HG03095 (cell line): ENCODE data around the gene GSTA4.
A peak's percentile ranks its signal among the peaks of the same experiment; 100 is the strongest.
"Not testable (repeated sequence)": the region's sequence is repeated elsewhere in the genome, so short reads cannot be mapped to it uniquely, and the experiment has no call there.

ENCODE experiments used
- ATAC-seq: cut with Tn5 transposase; IDR thresholded peaks from one replicate; pipeline ENCODE4 v1.9.1; 2021; ENCODE audit warnings: moderate library complexity; ENCODE audit not compliant: unreplicated experiment

Gene GSTA4

GRCh38 chr6:53014744-53015143 is 19.7 kb upstream of the GSTA4 start:
- no peak for ATAC-seq

- no peak for ATAC-seq
These were observed 19.0 kb upstream of the GSTA4 start for GRCh38 chr6:53014063-53014462.

DNA sequence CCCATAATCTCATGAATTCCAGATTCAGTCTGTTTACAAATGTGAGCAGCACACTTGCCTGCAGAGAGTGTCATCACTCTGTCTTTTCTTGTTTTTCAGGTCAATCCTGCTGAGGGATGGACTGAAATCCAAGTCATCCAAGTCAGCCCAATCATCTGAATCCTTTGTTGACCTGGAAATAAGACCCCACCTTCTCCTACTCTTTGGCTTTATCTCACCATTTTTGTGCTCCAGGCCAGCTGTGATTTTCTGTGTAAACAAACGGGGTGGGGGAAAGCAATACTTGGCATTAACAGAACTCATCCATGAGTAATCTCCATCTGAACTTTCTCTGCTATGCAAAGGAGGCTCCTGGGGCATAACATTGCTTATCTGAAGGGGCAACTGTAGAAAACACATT is 16.9 kb upstream of the GSTA4 start:
- ATAC-seq = no peak

DNA sequence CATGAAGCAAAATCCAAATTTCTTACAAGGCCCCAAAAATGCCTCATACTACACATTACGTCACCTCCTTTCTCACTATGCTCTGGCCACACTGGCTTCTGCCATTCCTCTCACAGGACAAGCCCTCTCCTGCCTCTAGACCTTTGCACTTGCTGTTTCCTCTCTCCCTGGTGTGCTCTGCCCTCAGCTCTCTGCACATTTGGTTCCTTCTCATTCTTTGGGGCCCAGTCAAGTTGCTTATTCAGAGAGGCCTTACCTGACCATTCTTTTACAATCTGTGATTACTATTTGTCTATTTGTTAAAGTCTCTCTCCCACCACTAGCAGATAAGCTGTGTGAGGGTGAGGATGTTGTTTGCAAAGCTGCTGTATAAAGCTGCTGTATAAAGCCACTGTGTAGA is 15.4 kb upstream of the GSTA4 start:
- ATAC-seq = no peak

DNA sequence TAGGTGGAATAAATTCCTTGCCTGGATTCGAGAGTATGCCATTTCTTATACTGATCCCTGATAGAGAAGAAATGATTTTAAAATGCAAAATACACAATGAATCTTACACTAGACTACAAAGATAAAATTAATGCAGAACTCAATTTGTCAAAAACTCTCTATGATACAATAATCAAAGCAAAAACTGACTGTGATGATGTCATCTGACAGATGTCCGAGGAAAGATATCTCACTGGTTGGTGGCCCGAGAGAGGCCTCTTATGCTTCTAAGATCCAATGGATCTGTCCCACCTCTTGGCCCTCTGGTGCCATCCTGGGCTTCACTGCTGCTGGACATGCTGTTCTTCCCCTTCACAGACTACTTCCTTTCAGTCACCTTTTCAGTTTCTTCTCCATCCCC is 14.4 kb upstream of the GSTA4 start:
- no peak for ATAC-seq

- no peak for ATAC-seq
These were observed 14.0 kb upstream of the GSTA4 start for GRCh38 chr6:53009056-53009455.

- ATAC-seq = not testable (repeated sequence)
These were observed 13.2 kb upstream of the GSTA4 start for GRCh38 chr6:53008192-53008687.

GRCh38 chr6:53005663-53006250 is 10.7 kb upstream of the GSTA4 start:
- no peak for ATAC-seq

DNA sequence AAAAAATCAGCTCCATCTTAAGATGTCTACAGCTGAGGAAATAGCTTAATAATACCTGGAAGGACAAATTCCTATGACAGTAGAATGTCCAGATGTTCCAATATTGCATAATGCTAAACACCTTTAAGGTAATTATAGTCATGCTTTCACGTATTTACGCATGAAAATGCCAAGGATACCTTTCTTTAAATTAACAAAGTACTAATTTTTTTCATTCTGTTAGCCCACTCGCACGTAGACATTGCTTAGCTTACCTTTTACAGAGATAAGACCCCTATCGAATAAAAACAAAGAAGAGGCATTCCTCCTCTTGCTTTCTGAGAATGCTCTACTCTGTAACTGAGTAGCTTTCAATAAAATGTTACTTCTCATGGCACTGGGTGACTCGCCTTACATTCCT is 4.4 kb upstream of the GSTA4 start:
- ATAC-seq = no peak

GRCh38 chr6:52998603-52999002 is 3.5 kb upstream of the GSTA4 start:
- ATAC-seq = no peak

DNA sequence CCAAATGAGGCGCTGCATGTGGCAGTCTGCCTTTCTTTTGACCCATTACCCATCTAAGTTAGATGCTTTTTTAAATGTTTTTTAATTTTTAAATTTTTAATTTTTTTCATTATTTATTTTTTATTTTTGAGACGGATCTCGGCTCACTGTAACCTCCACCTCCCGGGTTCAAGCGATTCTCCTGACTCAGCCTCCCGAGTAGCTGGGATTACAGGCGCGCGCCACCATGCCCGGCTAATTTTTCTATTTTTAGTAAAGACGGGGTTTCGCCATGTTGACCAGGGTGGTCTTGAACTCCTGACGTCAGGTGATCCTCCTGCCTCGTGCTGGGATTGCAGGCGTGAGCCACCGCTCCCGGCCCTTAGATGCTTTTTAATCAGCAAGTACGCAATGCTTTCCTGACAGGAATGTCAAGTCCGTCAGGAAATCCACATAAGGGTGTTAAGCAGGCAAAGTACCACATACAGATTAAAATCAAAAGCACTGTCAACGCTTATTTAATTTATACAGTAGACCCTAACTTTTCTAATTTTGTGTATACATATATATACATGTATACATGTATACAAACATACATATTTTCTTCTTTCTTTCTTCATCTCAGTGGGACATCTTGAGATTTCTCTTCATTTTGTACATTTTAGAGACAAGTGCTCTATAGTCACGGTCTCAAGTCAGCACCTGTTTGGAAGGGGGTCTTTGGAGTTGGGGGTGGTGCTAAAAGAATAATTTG is 995 bp upstream of the GSTA4 start:
- ATAC-seq = no peak

DNA sequence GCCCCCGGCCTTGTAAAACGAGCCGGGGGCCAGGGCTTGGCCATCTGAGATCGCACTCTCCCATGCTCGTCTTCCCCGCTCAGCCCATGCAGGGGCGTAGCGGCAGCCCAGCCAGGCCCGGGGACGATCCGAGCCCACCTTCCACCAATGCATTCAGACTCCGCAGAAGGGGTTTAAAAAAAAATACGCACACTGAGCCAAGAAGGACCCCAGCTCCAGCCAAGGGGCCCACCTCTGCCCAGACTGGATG is 320 bp downstream of the GSTA4 start:
- peak; percentile 13 for ATAC-seq

DNA sequence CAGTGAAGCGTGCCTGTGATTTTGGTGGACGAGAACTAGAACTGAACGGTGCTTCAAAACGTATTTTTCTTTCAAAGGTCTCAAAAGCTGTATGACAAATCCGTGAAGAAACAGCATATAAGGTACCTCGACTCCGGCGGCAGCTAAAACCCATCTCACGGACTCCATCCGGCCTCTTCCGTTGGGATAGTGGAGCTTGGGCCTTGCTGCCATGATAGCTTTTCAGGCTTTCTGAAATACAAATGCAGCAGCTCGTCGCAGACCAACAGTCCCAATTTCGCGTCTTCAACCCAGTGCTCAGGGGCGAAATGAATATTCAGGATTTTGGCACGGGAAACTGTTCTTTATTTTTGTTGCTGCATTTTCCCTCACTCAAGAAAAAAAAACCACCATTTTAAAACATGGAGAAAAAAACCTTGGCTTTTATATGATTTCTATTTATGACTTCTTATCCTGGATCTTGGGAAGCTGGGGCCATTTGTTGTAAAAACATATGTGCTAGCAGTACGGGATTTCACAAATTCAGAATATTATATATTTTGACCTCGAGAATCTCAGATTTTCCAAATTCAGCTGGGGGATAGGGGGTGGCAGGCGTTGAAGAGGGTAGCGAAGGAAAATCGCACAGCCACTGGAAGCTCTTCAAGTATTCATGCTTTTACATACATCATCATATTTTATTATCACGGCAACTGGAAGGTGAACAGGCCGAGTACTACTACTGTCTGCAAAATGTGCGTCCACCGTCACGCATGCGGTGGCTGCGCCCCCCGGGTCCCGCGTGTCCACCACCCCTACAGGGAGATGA is 849 bp downstream of the GSTA4 start:
- no peak for ATAC-seq

DNA sequence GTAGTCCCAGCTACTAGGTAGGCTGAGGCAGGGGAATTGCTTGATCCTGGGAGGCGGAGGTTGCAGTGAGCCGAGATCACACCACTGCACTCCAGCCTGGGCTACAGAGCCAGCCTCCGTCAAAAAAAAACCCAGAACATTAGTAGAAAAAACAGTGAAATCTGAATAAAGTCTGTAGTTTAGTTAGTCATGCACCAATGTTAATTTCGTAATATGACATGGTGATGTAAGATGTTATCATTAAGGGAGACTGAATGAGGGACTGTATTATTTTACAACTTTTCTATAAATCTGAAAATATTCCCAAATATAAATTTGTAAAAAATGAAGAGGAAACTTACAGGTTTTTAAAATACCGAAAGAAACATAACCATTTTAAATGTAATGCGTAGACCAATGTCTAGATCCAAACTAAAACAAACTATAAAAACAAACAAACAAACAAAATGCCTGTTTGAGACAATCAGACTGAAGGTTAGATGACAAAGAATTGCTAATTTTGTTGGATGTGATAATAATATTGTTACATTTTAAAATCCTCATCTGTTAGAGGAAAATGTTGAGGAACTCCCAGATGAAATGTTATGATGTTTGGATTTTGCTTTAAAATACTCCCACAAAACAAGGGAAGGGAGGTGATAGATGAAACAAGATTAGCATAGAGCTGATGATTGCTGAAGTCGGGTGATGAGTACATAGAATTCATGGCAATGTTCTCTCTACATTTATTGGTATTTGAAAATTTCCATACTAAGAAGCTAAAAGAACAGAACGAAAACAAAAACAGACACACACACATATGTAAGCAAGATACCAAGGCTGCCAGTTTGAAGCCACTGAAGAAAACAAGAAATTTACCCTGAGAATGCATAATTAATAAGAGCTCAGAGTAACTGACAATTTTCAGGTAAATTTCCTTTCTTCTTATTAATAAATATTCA is 1.8 kb downstream of the GSTA4 start:
- ATAC-seq = no peak

- ATAC-seq = no peak
These were observed 4.7 kb downstream of the GSTA4 start for GRCh38 chr6:52990342-52990741.

GRCh38 chr6:52985228-52985627 is 9.9 kb downstream of the GSTA4 start:
- ATAC-seq = no peak

DNA sequence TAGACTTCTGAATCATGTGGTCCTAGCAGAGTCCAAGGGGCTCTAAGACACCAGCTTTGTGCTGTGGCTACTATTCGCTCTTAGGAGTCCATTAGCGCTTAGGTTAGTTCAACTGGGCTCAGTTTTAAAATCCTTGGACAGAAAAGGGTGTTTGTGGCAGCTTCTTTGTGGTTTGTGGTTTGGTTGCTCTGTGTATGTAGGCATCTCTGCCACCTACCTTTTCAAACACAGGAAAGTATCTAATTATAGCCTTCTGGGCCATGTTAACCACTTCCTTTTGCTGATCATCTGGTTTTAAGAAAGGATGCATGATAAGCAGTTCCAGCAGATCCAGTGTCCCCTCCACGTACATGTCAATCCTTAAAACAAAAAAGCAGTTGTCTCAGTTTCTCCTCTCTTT is 10.8 kb downstream of the GSTA4 start:
- ATAC-seq = peak; percentile 56

- no peak for ATAC-seq
These were observed 11.8 kb downstream of the GSTA4 start for GRCh38 chr6:52983159-52983848.

DNA sequence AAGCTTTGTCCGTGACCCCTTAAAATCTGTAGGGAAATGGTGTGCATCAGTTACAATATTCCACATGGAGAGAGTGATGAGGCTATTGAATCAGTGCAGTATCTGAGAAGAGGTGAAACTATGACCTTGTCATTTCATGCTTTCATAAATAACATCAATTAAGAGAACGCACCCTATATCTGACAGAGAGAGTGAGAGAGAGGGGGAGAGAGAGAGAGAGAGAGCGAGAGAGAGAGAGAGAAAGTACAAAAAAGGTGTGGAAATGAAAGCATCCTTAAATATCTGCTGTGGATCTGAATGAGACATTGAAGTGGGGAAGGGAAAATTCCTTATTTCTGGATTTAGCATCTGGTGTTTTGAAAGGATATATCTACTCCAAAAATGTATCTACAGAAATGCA is 12.4 kb downstream of the GSTA4 start:
- no peak for ATAC-seq

GRCh38 chr6:52981222-52981900 is 13.7 kb downstream of the GSTA4 start:
- no peak for ATAC-seq
